GM23338 (cell line): ENCODE measurements around the gene GPR35. TPM values are rescaled to one million over a fixed set of nuclear protein-coding genes. Genes with fewer than 3 reads are reported as not detected.

Experiments
- ATAC-seq: fragments of 200-7000 bp; cut with Tn5 transposase; 3 replicates; pipeline ENCODE4 v1.9.1; 2020
- DNase-seq: peaks from one replicate; pipeline ENCODE4 v3.0.0-alpha.2; 2015; ENCODE audit warnings: low spot score
- H2AFZ ChIP-seq: fragments of 200-600 bp; sonication (generic); 2 replicates; pipeline ENCODE4 v1.8.0; 2016; ENCODE audit warnings: antibody characterized with exemption, mild to moderate bottlenecking, moderate library complexity
- H3F3A ChIP-seq: fragments of 200-600 bp; sonication (generic); replicated peaks from 2 replicates; pipeline ENCODE4 v1.8.0; 2017; ENCODE audit warnings: antibody characterized with exemption, mixed run types, low read depth
- H3K27ac ChIP-seq: fragments of 200-600 bp; sonication (generic); 2 replicates; pipeline ENCODE4 v1.6.1; 2016; ENCODE audit warnings: low read depth
- H3K27me3 ChIP-seq: fragments of 200-600 bp; sonication (generic); 2 replicates; pipeline ENCODE4 v1.8.0; 2016; ENCODE audit warnings: mild to moderate bottlenecking, mixed run types, moderate library complexity; ENCODE audit not compliant: insufficient read depth
- H3K36me3 ChIP-seq: fragments of 200-600 bp; sonication (generic); 2 replicates; pipeline ENCODE4 v1.8.0; 2016; ENCODE audit warnings: mild to moderate bottlenecking; ENCODE audit not compliant: insufficient read depth
- H3K4me1 ChIP-seq: fragments of 200-600 bp; sonication (generic); 2 replicates; pipeline ENCODE4 v1.8.0; 2016; ENCODE audit warnings: mild to moderate bottlenecking, moderate library complexity; ENCODE audit not compliant: insufficient read depth
- H3K4me2 ChIP-seq: fragments of 200-600 bp; sonication (generic); 2 replicates; pipeline ENCODE4 v1.7.1; 2017; ENCODE audit warnings: mixed run types
- H3K4me3 ChIP-seq: fragments of 200-600 bp; sonication (generic); 2 replicates; pipeline ENCODE4 v1.6.1; 2016; ENCODE audit warnings: mixed run types
- H3K79me2 ChIP-seq: fragments of 200-600 bp; sonication (generic); replicated peaks from 2 replicates; pipeline ENCODE4 v1.8.0; 2017; ENCODE audit warnings: mild to moderate bottlenecking; ENCODE audit not compliant: insufficient read depth
- H3K9me2 ChIP-seq: fragments of 200-600 bp; sonication (generic); 2 replicates; pipeline ENCODE4 v1.8.0; 2017; ENCODE audit not compliant: insufficient read depth
- H4K20me1 ChIP-seq: fragments of 200-600 bp; sonication (generic); replicated peaks from 2 replicates; pipeline ENCODE4 v1.8.0; 2017; ENCODE audit warnings: mild to moderate bottlenecking; ENCODE audit not compliant: insufficient read depth
- H3K27ac Mint-ChIP-seq: 2 replicates; pipeline ENCODE4 v1.8.0; 2020; ENCODE audit warnings: inconsistent platforms, mild to moderate bottlenecking, moderate library complexity, mixed read lengths
- H3K27me3 Mint-ChIP-seq: 3 replicates; pipeline ENCODE4 v1.8.0; 2022; ENCODE audit warnings: low read depth, mild to moderate bottlenecking, moderate library complexity, mixed read lengths, inconsistent platforms; ENCODE audit not compliant: insufficient read depth, poor library complexity
- H3K36me3 Mint-ChIP-seq: 3 replicates; pipeline ENCODE4 v1.8.0; 2021; ENCODE audit warnings: low read depth, mild to moderate bottlenecking, inconsistent platforms, moderate library complexity, mixed read lengths
- H3K4me1 Mint-ChIP-seq: 3 replicates; pipeline ENCODE4 v1.8.0; 2020; ENCODE audit warnings: mild to moderate bottlenecking, inconsistent platforms, mixed read lengths
- H3K4me3 Mint-ChIP-seq: 3 replicates; pipeline ENCODE4 v1.8.0; 2021; ENCODE audit warnings: moderate library complexity, mild to moderate bottlenecking, inconsistent platforms, mixed read lengths
- H3K9me3 Mint-ChIP-seq: 3 replicates; pipeline ENCODE4 v1.8.0; 2020; ENCODE audit warnings: moderate library complexity, mild to moderate bottlenecking, inconsistent platforms, mixed read lengths
- ETS1 ChIP-seq: IDR thresholded peaks from 2 replicates; pipeline ENCODE4 v1.6.1; 2016; ENCODE audit warnings: antibody characterized with exemption
- EZH2phosphoT487 ChIP-seq: fragments of 200-600 bp; sonication (generic); IDR thresholded peaks from one replicate; pipeline ENCODE4 v1.8.1; 2018; ENCODE audit warnings: antibody characterized with exemption; ENCODE audit not compliant: unreplicated experiment
- NANOG ChIP-seq: IDR thresholded peaks from 2 replicates; pipeline ENCODE4 v1.6.1; 2016; ENCODE audit warnings: antibody characterized with exemption, borderline replicate concordance
- ZNF331 ChIP-seq: fragments of 250-450 bp; sonication (Bioruptor Pico); IDR thresholded peaks from 2 replicates; pipeline ENCODE4 v1.5.0; 2020; ENCODE audit warnings: low read depth, mild to moderate bottlenecking, moderate library complexity
- ZNF462 ChIP-seq: fragments of 250-450 bp; sonication (Bioruptor Pico); IDR thresholded peaks from 2 replicates; pipeline ENCODE4 v1.5.0; 2020; ENCODE audit warnings: mild to moderate bottlenecking, moderate library complexity
- polyA plus RNA-seq: library from polyadenylated mRNA; unstranded; fragments of >200 nt; fragmentation: Nextera tagmentation; extraction: Ambion mirVana; gene quantifications from 2 replicates; pipeline ENCODE4 v1.2.1, GENCODE V29; 2016
- total RNA-seq: library from RNA; depleted of rRNA; stranded (reverse); fragments of >200 nt; shearing (Covaris generic); gene quantifications from 2 replicates; pipeline ENCODE4 v1.2.3, GENCODE V29; 2014
- TF ChIP-seq, protein P1 (sequence below): IDR thresholded peaks from one replicate; pipeline ENCODE4 v1.6.1; 2018; ENCODE audit warnings: antibody characterized with exemption; ENCODE audit not compliant: unreplicated experiment

GPR35 gene
- total and polyA plus RNA-seq, 2 experiments from 2014 or later, result not detected

DNA sequence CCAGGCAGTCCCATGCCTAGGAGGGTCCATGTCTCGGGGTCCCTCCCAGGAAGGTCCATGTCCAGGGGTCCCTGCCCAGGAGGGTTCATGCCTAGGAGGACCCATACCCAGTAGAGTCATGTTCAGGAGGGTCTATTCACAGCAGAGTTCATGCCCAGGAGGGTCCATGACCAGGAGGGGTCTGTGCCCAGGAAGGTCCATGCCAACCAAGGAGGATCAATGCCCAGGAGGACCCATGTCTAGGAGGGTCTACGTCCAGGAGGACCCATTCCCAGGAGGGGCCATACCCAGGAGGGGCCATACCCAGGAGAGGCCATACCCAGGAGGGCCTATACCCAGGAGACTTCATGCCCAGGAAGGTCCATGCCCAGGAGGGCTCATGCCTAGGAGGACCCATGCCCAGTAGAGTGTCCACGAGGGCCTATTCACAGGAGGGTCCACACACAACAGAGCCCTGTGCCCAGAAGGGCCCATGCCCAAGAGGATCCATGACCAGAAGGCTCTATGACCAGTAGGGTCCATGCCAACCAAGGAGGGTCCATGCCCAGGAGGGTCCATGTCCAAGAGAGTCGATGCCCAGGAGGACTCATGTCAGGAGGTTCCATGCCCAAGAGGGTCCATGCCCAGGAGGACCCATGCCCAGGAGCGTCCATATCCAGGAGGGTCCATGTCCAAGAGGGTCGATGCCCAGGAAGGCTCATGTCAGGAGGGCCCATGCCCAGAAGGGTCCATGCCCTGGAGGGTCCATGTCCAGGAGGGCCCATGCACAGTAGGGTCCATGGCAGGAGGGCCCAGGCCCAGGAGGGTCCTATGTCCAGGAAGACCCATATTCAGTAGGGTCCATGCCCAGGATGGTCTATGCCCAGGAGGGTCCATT is 10.1 kb downstream of the GPR35 start:
- Histone ChIP-seq H3K4me2 (no peak overlapping the region), H3K9me2 (no peaks in the 10 kb centered on the region), H3K27me3 (no peaks in the 10 kb centered on the region), H3K27ac (no peak overlapping the region), H3K4me1 (no peaks in the 10 kb centered on the region), H4K20me1 (no peaks in the 10 kb centered on the region), H3F3A (no peaks in the 10 kb centered on the region), H2AFZ (no peak overlapping the region), H3K36me3 (no peaks in the 10 kb centered on the region), H3K79me2 (no peaks in the 10 kb centered on the region), H3K4me3 (no peak overlapping the region)
- ATAC-seq (no peak), DNase-seq (no peak)
- peaks cover 52% of the 10 kb centered on the region for H3K9me3 Mint-ChIP-seq
- peaks cover 11% of the 10 kb centered on the region for H3K27me3 Mint-ChIP-seq
- TF ChIP-seq, protein P1, sequence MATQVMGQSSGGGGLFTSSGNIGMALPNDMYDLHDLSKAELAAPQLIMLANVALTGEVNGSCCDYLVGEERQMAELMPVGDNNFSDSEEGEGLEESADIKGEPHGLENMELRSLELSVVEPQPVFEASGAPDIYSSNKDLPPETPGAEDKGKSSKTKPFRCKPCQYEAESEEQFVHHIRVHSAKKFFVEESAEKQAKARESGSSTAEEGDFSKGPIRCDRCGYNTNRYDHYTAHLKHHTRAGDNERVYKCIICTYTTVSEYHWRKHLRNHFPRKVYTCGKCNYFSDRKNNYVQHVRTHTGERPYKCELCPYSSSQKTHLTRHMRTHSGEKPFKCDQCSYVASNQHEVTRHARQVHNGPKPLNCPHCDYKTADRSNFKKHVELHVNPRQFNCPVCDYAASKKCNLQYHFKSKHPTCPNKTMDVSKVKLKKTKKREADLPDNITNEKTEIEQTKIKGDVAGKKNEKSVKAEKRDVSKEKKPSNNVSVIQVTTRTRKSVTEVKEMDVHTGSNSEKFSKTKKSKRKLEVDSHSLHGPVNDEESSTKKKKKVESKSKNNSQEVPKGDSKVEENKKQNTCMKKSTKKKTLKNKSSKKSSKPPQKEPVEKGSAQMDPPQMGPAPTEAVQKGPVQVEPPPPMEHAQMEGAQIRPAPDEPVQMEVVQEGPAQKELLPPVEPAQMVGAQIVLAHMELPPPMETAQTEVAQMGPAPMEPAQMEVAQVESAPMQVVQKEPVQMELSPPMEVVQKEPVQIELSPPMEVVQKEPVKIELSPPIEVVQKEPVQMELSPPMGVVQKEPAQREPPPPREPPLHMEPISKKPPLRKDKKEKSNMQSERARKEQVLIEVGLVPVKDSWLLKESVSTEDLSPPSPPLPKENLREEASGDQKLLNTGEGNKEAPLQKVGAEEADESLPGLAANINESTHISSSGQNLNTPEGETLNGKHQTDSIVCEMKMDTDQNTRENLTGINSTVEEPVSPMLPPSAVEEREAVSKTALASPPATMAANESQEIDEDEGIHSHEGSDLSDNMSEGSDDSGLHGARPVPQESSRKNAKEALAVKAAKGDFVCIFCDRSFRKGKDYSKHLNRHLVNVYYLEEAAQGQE, result no peak
- TF ChIP-seq ETS1, result no peak
- no peak for TF ChIP-seq ZNF331 (CRISPR knock-in tag)
- no peak for TF ChIP-seq NANOG
- TF ChIP-seq EZH2phosphoT487, result no peak
- TF ChIP-seq ZNF462 (CRISPR knock-in tag), result no peak
- H3K36me3 Mint-ChIP-seq, result peaks cover 11% of the 10 kb centered on the region
- no peaks in the 10 kb centered on the region for H3K4me1 Mint-ChIP-seq
- no peak overlapping the region for H3K27ac Mint-ChIP-seq
- no peak overlapping the region for H3K4me3 Mint-ChIP-seq
